GM21447 (cell line): Measurements from ENCODE around the gene TTYH1.

Experiments
- ATAC-seq: cut with Tn5 transposase; IDR thresholded peaks from one replicate; pipeline ENCODE4 v1.9.1; 2021; ENCODE audit not compliant: unreplicated experiment

TTYH1 gene

DNA sequence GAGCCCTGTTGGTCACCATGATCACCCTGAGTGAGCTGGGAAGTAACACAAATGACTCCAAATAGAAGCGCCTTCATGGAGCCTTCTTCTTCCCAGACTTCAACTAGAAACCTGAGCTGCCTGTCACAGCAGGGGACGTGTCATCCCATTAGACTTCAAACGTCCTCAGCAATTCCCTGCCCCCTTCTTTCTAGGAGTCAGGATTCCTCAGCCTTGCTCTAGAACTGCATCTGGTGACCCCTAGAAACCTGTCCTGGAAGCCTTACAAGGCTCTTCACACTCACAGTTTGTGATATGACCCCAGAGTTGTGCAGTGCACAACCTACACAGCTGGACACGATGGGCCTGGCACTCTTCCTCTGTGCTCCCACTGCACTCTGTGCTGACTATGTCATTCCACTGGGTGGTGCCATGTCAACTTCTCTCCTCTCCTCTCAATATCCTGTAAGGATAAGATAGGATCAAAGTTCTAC is 23.6 kb upstream of the TTYH1 start:
- no peak for ATAC-seq

DNA sequence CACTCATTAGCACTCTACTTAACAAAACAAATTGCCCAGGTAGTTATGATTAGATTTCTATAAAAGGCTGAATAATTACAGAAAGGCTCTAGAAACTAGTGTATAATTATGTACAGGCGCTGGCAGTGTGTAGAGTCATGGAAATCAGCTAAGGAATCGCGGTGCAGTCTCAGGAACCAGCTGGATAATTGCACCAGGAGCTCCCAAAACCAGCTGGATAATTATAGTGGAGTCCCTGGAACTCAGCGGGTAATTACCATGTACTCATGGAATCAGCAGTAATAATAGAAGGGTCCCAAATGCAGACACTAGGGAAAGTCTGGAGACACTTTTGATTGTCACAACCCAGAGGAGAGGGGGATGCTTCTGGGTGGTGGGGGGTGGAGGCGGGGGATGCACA is 23.2 kb upstream of the TTYH1 start:
- ATAC-seq: no peak

GRCh38 chr19:54393381-54393780 is 21.9 kb upstream of the TTYH1 start:
- no peak for ATAC-seq

DNA sequence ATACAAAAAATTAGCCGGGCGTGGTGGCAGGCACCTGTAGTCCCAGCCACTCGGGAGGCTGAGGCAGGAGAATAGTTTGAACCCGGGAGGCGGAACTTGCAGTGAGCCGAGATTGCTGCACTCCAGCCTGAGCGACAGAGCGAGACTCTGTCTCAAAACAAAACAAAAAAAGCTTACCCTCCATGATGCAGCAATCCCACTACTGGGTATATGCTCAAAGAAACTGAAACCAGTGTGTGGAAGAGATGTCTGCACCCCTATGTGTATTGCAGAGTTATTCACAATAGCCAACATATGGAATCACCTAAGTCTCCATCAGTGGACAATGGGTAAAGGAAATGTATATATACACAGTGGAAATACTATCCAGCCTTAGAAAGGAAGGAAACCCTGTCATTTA is 19.6 kb upstream of the TTYH1 start:
- no peak for ATAC-seq

DNA sequence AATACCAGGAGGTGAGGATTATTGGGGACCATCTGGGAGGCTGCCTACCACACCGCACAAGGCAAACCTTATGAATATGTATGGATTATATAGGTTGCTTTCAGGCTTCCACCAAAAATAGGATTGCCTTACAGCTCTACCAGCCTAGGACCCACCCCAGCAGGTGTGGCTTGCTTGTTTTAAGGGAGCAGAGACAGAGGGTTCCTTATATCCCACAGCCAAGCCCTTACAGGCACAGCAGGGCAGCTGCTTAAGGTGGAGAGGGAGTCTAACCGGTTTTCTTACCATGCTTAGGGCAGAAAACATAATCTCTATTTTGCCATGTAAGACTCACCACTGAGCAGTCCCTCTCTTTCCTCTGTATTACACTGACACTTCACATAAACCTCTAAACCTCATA is 16.1 kb upstream of the TTYH1 start:
- ATAC-seq: no peak

- ATAC-seq: no peak
Observed at GRCh38 chr19:54400913-54401312, 14.4 kb upstream of the TTYH1 start.

DNA sequence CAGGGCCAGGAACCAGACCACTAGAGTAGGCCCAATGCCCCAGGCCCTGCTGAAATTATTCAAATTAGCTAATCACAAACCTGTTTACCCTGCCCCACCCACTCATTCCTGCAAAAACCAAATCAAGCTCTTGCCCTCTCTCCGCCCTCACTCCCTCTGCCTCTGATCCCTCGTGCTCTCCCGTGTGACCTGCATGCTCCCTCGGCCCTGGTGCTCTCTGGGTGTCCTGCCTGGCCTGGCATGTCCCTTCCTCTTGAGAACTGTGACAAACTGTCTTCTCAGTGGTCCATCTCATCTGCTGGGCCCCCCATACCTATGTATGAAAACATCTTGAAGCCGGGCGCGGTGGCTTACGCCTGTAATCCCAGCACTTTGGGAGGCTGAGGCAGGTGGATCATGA is 12.2 kb upstream of the TTYH1 start:
- ATAC-seq: no peak

- ATAC-seq: no peak
Observed at GRCh38 chr19:54405628-54406027, 9.6 kb upstream of the TTYH1 start.

GRCh38 chr19:54407780-54408179 is 7.5 kb upstream of the TTYH1 start:
- no peak for ATAC-seq

DNA sequence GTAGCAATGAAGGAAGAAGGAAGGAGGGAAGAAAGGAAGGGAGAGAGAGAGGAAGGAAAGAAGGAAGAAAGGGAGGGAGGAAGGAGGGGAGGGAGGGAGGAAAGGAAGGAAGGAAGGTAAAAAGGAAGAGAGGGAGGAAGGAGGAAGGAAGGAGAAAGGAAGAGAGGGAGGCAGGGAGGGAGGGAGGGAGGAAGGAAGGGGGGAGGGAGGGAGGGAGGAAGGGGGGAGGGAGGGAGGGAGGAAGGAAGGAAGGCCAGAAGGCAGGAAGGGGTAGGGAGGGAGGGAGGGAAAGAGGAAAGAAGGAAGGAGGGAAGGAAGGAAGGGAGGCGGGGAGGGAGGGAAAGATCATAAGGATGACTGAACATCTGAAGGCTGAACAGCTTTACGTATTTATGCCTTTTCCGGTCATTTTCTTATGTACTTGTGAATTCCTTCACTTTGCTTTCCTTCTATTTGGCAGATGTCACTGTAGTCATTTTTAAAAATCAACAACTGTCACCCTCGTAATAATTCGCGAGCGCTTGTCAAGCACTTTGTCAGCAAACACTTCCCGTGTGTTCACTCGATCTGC is 6.7 kb upstream of the TTYH1 start:
- no peak for ATAC-seq

DNA sequence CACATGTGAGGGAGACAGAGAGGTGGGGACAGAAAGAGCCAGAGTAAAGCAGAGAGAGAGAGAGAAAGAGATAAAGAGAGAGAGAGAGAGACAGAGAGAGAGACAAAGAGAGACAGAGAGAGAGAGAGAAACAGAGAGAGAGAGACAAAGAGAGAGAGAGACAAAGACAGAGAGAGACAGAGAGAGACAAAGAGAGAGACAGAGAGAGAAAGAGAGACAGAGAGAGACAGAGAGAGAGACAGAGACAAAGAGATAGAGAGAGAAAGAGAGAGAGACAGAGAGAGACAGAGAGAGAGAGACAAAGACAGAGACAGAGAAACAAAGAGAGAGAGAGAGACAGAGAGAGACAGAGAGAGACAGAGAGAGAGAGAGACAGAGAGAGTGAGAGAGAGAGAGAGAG is 4.2 kb upstream of the TTYH1 start:
- no peak for ATAC-seq

GRCh38 chr19:54412877-54413276 is 2.4 kb upstream of the TTYH1 start:
- ATAC-seq: no peak

DNA sequence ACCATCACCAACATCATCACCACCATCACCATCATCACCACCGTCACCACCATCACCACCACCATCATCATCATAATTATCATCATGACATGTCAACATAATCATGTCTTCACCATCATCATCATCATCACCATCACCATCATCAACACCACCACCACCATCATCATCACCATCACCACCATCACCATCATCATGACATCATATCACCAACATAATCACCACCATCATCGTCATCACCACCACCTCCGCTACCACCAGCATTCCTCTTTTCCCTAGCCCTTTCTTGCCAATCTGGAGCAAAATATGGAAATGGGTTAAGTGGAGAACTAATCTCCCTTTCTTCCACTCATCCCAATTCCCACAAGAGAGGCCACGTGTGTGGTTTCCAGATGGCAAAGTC is 1.1 kb upstream of the TTYH1 start:
- no peak for ATAC-seq

GRCh38 chr19:54415901-54416673 is 823 bp downstream of the TTYH1 start:
- no peak for ATAC-seq

GRCh38 chr19:54416695-54417491 is 1.6 kb downstream of the TTYH1 start:
- no peak for ATAC-seq

DNA sequence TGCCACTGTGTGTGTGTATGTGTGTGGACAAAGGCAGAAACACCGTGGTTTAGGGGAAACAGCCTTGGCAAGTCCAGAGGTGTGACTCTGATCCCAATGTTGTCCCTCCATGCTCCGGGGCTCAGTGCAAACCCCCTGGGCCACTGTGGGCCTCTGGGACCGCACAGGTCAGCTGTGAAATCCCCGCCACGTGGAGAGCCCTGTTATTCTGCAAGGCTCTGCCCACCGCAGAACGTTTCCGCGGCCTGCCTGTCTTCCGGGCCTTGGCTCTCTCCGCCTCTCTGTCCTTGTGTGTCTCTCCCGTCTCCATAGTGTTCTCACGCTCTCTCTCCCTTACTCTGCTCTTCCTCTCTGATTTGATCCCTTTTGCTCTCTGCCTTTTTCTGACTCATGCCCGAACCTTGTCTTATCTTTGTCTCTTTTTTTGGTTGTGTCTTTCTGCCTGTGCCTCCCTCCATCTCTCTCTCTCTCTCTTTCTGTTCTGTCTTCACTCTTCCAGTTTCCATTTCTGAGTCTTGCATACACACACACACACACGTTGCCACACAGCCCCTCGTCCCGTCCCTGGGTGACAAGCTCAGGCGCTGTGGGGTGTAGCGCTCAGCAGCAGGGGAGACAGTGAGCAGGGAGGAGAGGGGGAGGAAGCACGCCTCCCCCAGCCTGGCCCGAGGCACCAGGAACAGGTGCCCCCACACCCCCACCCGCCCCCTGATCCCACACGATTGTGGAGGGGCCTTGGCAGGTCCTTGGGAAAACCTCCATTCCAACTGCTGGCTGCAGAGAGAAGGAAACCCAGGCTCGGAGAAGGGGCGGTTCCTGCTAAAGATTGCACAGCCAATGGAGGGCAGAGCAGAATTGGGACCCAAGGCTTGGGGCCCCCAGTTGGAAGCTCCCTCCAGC is 3.0 kb downstream of the TTYH1 start:
- no peak for ATAC-seq

DNA sequence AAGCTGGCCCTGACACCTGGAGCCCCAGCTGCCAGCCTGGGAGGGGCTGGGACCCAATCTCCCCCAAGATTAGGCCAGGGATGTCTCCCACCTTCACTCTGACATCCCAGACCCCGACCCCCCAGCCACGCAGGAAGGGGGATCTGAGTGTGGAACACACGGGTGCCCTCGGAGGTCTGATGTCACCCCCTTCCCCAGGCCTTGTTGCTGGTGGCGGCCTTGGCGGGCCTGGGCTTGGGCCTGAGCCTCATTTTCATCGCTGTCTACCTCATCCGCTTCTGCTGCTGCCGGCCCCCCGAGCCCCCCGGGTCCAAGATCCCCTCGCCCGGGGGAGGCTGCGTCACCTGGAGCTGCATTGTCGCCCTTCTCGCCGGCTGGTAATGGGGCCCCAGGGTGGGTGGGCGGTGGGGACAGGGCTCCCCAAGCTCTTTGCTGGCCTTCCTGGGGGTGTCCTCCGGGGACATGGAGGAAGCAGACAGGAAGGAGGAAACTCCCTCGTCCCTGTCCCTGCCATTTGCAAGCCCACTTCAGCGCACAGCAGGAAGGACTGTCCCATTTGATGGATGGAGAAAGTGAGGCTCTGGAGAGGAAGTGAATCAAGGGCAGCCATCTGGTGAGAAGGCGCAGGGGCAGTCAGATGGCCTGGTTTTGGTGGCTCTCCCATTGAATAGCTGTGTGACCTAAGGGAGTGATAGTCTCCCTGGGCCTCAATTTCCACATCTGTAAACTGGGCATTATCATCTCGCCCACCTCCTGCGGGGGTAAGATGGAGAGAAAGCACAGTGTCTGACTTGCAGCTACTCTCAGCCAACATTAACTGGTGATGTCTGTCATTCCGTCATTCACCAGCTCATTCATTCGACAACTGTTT is 3.9 kb downstream of the TTYH1 start:
- ATAC-seq: no peak

GRCh38 chr19:54420068-54420382 is 4.8 kb downstream of the TTYH1 start:
- ATAC-seq: no peak

DNA sequence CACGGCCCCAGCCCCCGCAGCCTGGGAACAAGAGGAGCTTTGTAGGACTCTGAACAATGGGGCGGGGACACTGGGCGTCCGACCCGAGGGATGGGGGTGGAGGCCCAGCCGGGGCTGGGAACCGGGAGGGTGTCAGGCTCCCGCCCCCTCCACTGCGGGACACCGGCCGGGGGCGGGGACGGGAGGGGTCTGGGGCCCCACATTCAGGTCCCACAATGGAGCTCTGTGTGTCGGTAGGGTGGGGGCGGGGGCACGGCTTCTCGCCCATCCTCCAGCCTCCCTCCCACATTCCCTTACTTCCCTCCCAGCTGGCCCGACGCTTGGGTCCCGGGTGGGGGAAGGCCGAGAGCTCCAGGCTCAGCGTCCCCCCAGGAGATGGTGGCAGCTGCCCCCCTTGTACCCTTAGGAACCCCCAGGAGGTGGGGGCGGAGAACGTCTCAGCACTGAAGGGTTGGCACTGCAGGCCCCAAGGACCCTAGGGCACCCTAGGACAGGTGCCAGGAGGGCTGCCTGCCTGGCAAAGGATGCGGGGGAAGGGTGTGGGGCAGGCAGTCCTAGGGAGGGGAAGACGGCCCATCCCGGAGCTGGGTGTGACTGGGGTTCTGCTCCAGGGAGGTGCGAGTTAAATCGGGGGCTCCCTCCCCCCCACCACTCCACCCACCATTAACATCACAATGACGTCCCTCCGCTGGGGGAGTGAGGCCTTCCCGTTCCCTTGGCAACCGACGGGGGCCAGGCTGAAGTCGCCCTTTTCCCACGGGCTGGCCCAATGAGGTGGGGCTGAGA is 5.3 kb downstream of the TTYH1 start:
- ATAC-seq: no peak

DNA sequence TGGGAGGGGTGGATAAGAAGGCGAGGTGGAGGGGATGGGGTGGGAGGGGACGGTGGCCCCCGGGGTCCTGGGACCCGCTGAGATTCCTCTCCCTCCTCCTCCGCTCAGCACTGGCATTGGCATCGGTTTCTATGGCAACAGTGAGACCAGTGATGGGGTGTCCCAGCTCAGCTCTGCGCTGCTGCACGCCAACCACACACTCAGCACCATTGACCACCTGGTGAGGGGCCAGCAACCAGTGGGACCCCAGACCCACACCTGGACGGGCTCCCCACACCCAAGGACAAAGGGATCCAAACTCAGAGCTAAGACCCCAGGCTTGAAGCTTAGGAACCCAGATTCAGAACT is 5.9 kb downstream of the TTYH1 start:
- no peak for ATAC-seq
